CD4-positive, alpha-beta T cell treated with Interleukin-12 subunit alpha and Interleukin-12 subunit beta, for 1 hour (primary cell): ENCODE measurements around the gene MTA1.

ENCODE experiments used
- DNase-seq: peaks from one replicate; pipeline ENCODE4 v3.0.0-alpha.2; 2020

Gene MTA1

DNA sequence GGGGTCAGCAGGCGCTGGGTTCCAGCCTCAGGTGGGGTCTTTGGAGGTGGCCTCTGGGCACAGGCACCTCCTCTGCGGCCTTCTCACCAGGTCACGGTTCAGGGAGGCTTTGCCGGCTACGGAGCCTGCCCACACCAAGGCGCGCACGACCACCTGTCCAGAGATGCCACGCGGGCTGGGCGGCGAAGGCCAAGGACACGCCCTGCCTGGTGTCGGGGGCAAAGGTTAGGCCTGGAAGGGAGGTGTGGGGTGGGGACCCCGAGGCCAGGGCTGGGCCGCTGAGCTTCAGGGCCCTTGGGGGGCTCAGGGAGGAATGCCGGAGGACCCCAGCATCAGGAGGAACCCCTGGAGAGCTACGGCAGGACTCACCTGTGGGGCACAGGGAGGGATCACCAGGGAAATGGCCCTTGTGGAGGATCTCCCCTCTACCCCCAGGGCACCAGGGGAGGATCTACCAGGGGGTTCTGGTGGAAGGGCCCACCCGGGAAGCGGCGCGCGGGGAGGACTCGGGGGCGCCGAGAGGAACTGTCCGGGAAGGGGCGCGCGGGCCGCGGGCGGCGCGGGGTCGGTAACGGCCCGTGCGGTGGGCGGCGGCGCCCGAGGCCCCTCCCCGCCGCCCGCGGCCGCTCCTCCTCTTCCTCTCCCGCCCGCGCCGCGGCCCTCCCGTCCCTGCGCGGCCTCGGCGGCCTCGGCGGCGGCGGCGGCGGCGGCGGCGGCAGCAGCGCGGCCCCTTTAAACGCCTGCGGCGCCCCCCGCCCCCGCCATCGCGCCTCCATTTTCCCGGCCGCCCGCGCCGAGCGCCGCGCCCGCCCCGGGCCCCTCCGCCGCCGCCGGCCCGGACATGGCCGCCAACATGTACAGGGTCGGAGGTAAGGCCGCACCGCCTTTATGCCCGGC is at the start of gene MTA1:
TSS of gene MTA1 (plus strand) at position 633 of the 897 bp plus-strand sequence. CDS start at position 842, 209 bp downstream.
- DNase-seq = peak; percentile 55

DNA sequence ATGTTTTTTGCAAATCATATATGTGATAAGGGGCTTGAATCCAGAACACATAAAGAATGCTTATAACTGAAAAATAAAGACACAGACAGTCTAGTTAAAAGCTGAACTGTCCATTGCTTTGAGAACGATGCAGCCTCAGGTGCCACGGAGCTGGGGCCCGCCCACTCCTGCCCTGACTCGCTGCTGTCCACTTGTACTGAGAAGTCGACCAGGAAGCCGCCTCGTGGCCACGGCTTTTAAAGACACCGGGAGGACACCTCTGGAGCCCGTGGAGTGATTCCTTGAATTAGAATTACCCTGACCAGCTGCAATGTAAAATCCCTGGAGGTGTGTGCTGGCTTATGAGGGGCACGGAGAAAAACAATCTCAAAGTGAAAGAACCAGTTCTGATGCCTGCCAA is 45.2 kb upstream of the MTA1 start:
- DNase-seq = no peak

DNA sequence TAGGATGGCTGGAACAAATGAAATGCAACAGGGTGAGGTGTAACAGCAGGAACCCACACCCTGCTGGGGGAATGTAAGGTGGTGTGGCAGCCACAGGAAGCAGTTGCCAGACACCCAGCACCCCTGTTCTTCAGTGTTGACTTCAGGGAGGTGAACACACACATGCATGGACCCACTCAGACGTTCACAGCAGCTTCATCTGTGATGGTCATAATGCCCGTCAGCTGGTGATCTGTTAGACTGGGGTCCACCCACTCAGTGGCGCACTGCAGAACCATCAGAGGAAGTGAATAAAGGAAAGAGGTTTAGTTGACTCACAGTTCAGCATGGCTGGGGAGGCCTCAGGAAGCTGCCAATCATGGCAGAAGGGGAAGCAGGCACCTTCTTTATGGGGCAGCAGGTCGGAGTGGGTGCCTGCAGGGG is 44.0 kb upstream of the MTA1 start:
- peak; percentile 15 for DNase-seq

DNA sequence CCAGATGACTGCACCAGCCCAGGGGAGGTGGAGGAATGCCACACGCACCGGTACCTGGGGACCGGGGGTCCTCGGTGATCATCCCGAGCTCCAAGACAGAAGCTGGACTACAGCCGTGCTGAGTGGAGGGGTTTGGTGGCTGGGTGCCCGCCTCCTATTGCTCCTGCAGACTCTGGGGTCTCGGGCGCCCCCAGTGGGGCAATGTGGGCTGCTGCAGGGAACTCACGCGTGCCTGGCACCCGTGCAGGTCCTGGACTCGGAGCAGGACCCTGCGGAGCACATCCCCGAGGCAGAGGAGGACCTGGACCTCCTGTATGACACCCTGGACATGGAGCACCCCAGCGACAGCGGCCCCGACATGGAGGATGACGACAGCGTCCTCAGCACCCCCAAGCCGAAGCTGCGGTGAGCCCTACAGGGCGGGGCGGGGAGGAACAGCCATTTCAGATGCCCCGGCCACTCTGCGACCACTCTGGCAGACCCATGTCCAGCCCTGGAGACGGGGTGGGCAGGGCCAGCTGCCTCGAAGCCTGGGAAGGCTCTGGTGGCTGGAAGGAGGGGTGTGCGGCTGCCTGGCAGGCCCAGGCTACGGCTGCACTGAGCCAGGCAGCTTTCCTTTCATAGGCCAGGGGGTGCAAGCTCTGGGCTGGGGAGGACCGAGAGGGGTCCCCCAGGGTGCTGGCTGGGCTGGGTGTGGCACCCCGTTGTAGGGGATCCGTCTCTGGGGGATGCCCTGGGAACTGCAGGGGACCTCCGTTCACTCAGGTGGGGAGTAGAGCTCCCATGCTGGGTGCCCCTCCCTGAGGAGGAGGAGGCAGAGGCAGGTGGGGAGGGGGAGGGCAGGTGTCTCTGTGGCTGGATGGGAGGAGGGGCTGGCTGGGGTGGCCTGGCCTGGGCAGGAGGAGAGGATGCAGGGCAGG is 42.8 kb upstream of the MTA1 start:
- DNase-seq = no peak

DNA sequence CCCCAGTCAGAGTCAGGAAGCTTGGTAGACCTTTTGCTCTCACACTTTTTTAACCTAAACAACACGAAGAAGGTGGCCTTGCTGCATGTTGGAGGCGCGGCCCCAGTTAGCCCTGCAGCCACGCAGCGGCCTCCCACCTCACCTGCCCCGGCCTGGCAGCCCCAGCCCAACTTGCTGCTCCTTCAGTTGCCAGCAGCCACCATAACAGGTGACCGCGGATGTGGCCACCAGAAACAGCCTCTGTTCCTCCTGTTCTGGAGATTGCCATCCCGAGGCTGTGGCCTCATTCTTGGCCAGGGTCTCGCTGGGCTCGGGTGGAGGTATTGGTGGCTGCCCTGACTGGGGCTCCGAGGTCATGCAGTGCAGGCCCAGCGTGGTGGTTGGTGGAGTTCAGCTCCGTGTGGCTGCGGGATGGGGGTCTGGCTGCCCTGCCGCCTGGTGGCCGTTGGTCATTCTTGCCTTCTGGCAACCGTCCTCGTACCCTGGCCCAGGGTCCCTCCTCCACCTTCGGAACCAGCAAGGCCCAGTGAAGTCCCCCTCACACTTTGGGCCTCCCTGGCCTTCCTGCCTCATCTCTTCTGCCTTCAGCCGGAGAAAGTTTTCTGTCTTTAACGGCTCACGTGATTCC is 42.0 kb upstream of the MTA1 start:
- no peak for DNase-seq

DNA sequence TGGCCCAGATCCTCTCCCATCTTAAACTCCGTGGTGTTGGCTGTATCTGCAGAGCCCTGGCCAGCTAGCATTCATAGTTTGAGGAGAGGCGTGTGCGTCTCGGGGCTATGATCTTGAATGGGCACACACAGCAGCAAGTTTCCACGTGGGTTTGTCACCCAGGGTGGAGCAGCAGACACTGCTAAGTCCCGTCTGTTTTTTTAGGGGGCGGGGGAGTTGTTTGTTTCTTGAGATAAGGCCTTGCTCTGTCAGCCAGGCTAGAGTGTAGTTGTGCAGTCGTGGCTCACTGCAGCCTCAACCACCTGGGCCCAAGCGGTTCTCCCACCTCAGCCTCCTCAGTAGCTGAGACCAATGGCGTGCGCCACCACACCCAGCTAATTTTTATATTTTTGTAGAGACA is 41.4 kb upstream of the MTA1 start:
- no peak for DNase-seq

DNA sequence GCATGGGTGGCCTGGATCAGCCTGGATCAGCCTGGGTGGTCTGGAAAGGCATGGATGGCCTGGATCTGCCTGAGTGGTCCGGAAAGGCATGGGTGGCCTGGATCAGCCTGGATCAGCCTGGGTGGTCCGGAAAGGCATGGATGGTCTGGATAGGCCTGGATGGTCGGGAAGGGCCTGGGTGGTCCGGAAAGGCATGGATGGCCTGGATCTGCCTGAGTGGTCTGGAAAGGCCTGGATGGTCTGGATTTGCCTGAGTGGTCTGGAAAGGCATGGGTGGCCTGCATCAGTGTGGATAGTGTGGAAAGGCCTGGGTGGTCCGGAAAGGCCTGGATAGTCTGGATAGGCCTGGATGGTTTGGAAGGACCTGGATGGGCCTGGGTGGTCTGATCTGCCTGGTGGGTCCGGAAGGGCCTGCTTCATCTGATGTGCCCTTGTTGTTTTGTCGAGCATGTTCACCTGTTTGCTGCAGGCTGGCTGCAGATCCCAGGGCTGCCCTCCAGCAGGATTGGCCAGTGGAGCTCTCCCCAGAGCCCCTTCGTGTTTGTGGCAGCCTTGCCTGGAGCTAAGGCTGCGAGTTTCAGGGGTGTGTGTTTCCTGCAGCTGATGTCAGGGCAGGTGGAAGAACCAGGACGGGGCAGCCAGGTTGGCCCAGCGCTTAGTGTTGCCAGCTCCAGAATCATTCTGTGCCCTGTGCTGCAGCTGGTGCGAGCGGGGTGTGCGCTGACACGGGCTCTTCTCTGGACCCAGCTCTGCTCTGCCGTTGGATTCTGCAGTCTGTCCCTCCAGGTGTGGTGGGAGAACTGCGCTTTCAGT is 40.5 kb upstream of the MTA1 start:
- DNase-seq = no peak

DNA sequence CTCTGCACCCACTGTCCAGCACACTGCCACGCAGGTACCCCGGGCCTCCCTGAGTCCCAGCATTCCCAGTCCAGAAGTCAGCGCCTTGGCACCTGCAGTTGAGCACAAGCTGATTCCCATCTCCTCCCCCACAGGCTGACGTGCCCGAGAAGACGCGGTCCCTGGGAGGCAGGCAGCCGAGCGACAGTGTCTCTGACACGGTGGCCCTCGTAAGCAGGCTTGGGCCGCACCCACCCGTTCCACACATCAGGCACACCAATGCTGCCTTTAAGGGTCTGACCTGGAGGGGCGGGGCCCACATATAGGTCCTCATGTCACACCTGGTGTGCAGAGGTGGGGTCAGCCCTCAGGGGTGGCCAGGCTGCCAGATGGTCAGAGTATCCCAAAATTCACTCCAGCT is 39.7 kb upstream of the MTA1 start:
- no peak for DNase-seq

DNA sequence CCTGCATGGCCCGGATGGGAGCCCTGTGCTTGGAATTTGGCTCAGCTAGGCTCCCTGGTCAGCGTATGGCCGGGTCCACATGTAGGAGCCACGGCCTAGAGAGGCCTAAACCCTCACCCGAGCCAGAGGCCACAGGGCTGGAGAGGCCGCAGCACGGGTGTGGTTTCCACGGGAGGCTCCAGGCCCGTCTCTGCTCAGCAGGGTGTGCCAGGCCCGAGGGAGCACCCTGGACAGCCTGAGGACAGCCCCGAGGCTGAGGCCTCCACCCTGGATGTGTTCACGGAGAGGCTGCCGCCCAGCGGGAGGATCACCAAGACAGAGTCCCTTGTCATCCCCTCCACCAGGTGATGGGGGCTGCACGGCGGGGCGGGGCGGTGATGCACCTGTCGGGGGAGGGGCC is 38.9 kb upstream of the MTA1 start:
- DNase-seq = no peak

DNA sequence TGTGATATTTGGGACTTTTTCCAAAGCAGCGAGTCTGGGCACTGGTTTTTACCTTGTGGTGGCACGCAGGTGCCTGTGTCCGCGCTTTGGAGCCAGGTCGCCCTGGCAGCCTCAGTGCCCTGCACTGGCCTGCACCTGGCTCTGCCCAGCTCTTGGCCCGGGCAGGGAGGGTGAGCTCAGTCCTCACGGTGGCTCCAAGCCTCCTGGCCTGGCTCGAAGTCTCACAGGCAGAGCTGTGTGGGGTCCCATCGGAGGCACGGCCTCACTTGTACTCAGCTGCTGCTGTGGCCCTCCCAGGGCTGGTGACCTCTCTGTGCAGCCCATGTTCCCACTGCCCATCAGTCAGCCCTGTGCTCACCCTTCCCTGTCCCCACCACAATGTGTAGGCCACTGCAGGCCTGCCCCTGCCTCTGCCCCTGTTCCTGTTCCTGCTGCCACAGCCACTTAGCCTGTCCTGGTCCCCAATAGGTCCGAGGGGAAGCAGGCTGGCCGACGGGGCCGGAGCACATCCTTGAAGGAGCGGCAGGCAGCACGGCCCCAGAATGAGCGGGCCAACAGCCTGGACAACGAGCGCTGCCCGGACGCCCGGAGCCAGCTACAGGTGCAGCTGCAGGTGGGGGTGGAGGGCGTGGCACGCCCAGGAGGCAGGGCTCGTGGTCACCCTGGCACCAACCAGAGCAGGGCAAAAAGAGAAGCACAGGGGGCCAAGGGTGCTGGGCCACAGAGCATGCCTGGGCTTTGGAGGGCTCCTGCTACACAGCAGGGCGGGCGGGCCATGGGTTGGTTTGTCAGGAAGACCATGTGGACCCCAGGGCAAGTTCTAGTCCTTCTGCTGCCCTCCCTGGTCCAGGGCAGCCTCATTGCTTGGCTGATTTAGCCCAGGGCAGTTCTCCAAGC is 37.9 kb upstream of the MTA1 start:
- no peak for DNase-seq

DNA sequence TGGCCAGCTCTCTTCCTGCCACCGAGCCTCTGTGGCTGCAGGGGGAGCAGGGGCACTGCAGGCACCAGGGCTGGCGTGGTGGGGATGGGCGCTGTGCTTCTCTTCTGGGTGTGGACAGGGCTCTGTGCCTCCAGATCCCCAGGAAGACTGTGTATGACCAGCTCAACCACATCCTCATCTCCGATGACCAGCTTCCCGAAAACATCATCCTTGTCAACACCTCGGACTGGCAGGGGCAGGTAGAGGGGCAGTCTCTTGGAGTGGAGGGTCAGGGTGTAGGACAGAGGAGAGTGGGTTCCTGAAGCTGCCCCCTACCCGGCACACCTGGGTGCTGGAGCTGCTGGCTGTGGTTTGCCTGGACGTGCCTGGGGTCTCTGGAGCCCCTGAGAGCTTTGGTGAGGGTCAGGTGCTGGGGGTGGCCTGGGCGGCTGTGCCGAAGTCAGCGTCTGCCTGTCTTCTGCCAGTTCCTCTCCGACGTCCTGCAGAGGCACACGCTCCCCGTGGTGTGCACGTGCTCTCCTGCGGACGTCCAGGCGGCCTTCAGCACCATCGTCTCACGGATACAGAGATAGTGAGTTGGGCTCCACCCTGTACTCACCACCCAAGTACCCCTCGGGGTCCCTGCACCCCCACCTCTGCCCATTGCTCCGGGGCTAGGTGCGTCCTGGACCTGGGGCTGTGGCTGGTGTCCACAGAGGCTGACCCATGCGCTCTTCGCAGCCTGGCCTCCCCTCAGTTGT is 37.1 kb upstream of the MTA1 start:
- DNase-seq = no peak

DNA sequence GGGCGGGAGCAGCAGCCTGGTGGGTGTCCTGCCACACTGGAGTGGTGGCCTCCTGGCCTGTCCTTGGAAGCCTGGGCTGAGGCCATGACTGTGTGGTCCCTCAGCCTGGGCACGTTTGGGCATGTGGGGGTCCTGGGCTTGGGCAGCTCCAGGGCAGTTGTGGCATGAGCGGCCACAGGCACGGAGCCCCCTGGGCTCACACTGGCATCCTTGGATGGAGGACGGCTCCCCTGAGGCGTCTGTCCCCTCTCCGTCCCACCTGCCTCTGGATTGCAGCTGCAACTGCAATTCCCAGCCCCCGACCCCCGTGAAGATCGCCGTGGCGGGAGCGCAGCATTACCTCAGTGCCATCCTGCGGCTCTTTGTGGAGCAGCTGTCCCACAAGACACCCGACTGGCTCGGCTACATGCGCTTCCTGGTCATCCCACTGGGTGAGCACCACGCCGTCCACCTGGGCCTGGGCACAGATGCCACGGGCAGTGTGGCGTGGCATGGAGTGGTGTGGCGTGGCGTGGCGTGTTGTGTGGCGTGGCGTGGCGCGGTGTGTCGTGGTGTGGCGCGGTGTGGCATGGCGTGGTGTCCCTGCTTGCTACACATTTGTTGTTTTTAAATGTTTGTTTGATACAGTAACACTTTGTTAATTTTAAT is 36.4 kb upstream of the MTA1 start:
- DNase-seq = no peak

DNA sequence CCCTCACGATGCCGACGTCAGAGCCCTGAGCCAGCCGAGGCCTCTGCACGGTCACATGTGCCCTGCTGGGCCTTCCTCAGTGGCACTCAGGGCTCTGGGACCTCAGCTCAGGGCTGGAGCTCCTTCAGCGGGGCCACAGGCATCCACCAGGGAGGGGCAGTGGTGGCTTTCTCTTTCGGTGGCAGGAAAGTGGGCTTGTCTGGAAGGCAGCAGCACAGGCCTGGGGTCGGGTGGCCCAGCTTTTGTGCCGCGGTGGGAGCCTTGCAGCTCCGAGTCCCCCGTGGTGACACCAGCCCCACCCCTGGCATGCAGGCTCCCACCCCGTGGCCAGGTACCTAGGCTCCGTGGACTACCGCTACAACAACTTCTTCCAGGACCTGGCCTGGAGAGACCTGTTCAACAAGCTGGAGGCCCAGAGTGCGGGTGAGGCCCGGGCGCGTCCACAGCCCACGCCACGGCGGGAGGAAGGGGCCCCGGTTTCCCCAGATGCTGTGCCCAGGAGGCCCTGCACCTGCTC is 35.5 kb upstream of the MTA1 start:
- DNase-seq = no peak

DNA sequence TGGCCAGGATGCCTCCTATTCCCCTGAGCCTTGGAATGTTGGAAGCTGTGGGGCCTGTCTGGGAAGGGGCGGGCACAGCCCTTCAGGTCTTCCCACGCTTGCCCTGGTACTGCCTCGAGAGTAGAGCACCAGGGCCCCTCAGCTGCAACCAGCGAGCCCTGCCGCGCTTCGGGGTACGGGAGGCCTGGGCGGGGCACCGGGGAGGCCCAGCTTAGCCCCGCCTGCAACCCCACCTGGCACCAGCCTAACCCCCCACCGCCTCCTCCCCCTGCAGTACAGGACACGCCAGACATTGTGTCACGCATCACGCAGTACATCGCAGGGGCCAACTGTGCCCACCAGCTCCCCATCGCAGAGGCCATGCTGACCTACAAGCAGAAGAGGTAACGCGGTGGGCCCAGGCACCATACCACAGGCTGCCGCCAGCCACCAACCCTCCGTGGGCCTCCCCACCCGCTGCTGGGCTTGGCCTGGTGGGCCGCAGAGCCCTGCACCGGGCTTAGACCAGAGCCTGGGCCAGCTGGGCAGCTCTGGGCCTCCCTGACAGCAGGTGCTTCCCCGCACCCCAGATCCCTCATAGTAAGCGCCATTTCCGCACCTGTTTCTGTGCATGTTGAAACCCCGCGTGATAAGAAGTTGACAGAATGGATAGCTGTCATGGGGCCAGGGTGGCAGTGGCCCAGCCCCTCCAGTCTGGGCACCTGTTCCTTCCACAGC is 34.9 kb upstream of the MTA1 start:
- DNase-seq = no peak

DNA sequence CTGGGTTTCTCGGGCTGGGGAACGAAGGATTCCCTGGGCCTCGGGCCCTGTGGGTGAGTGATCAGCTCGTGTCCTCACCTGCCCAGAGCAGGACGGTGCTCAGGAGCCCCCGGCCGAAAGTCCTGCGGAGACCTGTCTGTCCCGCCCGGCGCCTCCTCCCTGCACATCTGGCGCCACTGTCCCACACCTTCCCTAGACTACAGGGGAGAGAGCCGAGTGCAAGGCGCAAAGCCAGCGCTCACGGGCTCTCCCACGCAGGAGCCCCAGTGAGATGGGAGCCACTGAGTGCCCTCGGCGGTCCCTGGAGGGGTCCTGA is 34.3 kb upstream of the MTA1 start:
- DNase-seq = no peak

DNA sequence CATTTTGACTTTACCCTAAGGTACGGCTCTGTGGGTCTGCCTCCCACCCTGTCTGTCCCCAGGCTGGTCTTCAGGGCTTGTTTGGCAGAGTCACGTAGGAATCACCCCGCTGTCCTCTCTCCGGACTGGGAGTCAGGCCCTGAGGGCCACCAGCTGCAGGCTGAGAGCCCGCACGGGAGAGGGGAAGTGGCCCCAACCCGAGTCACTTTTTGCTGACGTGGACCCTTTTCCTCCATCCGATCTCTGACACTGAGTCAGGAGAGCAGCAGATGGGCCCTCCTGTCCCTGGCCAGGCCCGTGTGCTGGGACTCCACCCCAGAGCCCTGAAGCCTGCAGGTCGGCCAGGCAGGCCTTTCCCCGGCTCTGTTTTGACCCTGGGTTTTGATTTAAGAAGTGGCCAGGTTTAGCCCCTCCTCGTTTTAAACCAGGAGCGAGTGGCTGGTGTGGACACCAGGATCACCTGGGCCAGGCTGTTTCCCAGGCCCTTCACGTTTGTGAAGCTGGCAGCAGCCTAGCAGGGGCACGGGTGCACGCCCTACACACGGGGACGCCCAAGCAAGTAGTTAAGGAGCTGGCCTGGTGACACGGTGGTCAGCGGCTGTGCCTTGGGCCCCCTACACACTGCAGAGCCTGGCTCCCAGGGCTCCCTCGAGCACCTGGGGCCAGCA is 33.8 kb upstream of the MTA1 start:
- no peak for DNase-seq

DNA sequence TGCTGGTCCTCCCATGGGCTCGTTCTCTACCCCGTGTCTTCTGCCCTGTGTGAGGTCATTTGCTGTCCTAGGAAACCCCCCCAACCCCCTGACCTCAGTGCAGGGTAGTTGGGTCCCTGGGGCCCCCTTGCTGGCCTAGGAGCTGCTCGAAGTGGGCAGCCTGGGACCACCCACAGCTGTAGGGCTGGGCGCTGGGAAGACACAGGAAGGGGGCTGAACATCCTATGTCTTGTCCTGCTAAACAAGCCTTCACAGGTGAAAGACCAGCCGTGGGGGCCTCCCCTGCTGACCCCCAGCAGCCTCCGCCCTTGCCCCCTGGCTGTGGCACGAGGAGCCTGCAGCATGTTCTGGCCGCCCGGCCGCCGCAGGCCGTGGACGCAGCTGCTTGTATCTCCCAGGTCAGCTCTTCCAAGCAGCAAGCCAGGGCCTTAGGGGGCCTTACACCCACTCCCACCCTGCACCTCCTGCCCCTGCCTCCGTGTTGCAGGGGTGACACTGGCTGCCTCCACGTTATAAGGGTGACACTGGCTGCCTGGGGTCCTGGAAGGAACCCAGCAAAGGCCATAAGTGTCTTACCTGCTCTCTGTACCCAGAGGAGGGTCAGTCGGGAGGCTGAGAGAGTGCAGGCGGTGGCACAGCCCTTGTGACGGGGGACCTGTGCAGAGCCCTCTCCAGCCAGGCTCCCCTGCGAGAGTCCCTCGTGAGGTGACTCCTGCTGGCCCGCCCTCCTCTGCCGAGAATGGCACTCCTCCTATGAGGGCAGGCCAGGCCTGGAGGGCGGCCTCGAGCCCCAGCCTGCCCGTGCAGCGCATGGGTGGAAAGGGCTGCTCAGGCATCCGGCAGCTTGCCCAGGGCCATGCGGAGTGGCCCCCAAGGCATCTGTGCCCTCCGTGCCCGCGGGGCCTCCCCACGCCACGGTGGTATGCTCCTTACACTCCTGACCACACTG is 32.8 kb upstream of the MTA1 start:
- DNase-seq = no peak

DNA sequence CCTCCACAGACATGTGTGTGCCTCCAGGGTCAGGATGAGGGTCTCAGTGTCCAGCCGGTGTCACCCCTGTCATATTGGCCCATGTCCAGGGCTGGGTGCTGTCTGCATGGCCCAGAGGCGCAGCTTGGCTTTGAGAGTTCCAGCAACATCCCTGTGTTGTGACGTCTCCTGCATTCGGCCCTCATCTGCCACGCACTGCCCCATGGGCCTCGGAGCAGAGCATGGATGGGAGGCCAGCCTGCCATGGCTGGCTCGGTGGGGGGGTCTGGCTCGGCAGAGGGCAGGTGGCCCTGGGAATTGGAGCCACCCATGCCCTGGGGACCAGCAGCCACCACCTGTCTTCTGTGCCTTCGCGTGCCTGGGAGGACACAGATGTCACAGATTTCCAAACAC is 32.1 kb upstream of the MTA1 start:
- no peak for DNase-seq
